SH-SY5Y (cell line): ENCODE measurements around the gene MYL7.

ENCODE experiments used
- GATA2 ChIP-seq: IDR thresholded peaks from 2 replicates; pipeline ENCODE4 v1.6.1; 2011; ENCODE audit warnings: mild to moderate bottlenecking, low read depth, low read length
- GATA3 ChIP-seq: IDR thresholded peaks from 2 replicates; pipeline ENCODE4 v1.6.1; 2011; ENCODE audit warnings: low read depth, mild to moderate bottlenecking, low read length, moderate library complexity

Gene MYL7

GRCh38 chr7:44149571-44150465 is 8.7 kb upstream of the MYL7 start:
- no peak for TF ChIP-seq GATA3

- TF ChIP-seq GATA3: no peak
- TF ChIP-seq GATA2: no peak
Measured at GRCh38 chr7:44148961-44149536, 7.9 kb upstream of the MYL7 start.

GRCh38 chr7:44148166-44148565 is 7.0 kb upstream of the MYL7 start:
- TF ChIP-seq GATA3: no peak
- no peak for TF ChIP-seq GATA2

GRCh38 chr7:44147026-44147991 is 6.2 kb upstream of the MYL7 start:
- TF ChIP-seq GATA3: no peak
- TF ChIP-seq GATA2: no peak

GRCh38 chr7:44145969-44146911 is 5.1 kb upstream of the MYL7 start:
- TF ChIP-seq GATA3 (no peak), GATA2 (no peak)

- TF ChIP-seq GATA3: no peak
- no peak for TF ChIP-seq GATA2
Measured at GRCh38 chr7:44145479-44145968, 4.4 kb upstream of the MYL7 start.

GRCh38 chr7:44144968-44145478 is 3.9 kb upstream of the MYL7 start:
- TF ChIP-seq GATA2 (no peak), GATA3 (no peak)

- TF ChIP-seq GATA2 (no peak), GATA3 (no peak)
Measured at GRCh38 chr7:44144426-44144967, 3.4 kb upstream of the MYL7 start.

- TF ChIP-seq GATA2 (no peak), GATA3 (no peak)
Measured at GRCh38 chr7:44143646-44144250, 2.6 kb upstream of the MYL7 start.

GRCh38 chr7:44142028-44142427 is 896 bp upstream of the MYL7 start:
- TF ChIP-seq GATA2: no peak
- TF ChIP-seq GATA3: no peak

- TF ChIP-seq GATA2: no peak
- TF ChIP-seq GATA3: no peak
Measured at GRCh38 chr7:44140341-44140740, 791 bp downstream of the MYL7 start.

GRCh38 chr7:44139311-44140010 is 1.7 kb downstream of the MYL7 start:
- TF ChIP-seq GATA2 (no peak), GATA3 (no peak)
